Non-pigmented ciliary epithelial cell (primary cell): ENCODE results near the gene CCDC91.
"Not testable (repeated sequence)": the region's sequence is repeated elsewhere in the genome, so short reads cannot be mapped to it uniquely, and the experiment has no call there.

ENCODE experiments used
- DNase-seq: peaks from one replicate; pipeline ENCODE4 v3.0.0-alpha.2; 2010; ENCODE audit warnings: low read depth

The CCDC91 gene

DNA sequence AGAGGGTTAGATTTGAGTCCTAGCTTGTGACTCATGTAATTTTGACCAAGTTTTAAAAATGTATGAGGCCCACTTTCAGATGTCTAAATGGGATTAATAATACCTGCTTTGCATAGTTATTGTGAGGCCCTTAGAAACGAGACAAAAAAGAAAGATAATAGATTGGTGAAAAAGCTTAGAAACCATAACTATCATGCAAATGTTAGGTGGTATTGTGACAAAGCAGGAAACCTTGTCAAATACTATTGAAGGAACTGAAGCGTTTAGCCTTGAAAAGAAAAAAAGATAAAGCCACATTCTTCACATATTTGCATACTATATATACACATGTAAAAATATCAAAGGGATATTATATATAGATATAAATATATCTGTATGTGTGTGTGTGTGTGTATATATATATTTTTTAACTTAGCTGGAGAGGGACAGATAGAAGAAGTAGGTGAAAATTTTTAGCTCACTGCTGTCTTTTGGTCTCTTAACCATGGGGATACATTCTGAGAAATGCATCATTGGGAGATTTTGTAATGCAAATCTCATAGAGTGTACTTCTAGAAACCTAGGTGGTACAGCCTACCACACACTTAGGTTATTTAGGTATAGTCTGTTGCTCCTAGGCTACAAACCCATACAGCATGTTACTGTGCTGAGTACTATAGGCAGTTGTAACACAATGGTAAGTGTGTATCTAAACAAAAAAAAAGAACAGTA, 270.3 kb downstream of the CCDC91 start:
- DNase-seq = no peak

GRCh38 chr12:28463396-28463795, 273.1 kb downstream of the CCDC91 start:
- DNase-seq = no peak

- DNase-seq = not testable (repeated sequence)
These were observed 281.5 kb downstream of the CCDC91 start for GRCh38 chr12:28471762-28472161.

DNA sequence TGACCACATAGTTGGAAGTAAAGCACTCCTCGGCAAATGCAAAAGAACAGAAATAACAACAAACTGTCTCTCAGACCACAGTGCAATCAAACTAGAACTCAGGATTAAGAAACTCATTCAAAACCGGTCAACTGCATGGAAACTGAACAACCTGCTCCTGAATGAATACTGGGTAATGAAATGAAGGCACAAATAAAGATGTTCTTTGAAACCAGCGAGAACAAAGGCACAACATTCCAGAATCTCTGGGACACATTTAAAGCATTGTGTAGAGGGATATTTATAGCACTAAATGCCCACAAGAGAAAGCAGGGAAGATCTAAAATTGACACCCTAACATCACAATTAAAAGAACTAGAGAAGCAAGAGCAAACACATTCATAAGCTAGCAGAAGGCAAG, 285.9 kb downstream of the CCDC91 start:
- DNase-seq = not testable (repeated sequence)

DNA sequence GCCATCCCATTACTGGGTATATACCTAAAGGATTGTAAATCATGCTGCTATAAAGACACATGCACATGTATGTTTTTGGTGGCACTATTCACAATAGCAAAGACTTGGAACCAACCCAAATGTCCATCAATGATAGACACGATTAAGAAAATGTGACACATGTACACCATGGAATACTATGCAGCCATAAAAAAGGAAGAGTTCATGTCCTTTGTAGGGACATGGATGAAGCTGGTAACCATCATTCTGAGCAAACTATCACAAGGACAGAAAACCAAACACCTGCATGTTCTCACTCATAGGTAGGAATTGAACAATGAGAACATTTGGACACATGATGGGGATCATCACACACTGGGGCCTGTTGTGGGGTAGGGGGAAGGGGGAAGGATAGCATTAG, 288.8 kb downstream of the CCDC91 start:
- not testable (repeated sequence) for DNase-seq

- no peak for DNase-seq
These were observed 289.4 kb downstream of the CCDC91 start for GRCh38 chr12:28479683-28480082.

GRCh38 chr12:28484156-28484555, 293.9 kb downstream of the CCDC91 start:
- DNase-seq = no peak

DNA sequence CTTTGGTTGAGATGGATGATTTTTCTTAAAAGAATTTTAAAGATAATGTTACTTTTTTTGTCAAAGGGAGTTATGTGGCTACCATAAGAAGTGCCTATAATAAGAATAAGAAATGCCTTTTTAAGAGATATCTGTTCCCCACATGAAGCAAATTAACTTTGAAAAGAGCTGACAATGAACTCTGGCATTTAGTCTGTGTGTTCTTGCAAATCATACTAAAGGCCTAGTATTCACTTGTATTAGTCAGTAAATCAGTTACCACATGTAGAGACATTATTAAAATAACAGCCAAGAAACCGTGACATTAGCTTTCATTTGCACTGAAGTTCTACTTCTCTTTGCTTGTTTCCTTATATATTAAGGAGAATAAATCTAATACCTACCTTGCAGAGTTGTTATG, 296.3 kb downstream of the CCDC91 start:
- DNase-seq = no peak

DNA sequence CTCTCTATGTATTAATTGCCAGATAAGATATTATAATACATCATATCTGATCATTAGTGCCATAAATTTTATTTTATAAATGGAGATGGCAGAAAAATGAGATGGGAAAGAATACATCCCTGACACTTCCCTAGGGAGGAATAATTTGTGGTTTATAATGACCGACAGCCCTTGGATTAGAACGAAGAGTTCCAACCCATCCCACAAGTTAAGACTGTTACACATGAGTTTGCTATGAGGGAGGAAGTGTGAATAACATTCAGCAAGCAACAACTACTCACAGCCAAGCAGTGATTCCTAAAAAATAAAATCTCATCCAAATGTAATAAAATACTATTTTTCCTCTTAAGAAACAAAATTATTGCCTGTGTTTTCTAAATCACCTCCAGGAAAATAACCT, 299.0 kb downstream of the CCDC91 start:
- DNase-seq = peak; percentile 23

- peak; percentile 20 for DNase-seq
These were observed 307.7 kb downstream of the CCDC91 start for GRCh38 chr12:28497889-28498411.

DNA sequence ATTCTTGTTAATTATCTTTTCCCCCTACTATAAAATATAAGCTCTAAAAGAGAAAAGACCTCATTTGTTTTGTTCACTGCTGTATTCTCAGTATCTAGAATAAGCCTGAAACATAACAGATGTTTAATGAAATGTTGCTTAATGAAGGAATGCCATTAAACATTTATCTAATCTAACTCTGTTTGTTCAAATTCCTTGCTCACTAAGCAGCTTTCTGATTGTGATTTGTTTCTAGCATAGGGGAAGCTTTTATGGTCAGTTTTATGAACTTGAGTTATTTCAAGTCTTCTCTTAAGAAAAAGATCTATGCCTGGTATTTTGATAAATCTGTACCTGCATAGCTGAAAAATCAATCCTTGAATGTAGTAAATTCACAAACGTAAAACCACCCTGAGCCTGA, 308.6 kb downstream of the CCDC91 start:
- DNase-seq = no peak

DNA sequence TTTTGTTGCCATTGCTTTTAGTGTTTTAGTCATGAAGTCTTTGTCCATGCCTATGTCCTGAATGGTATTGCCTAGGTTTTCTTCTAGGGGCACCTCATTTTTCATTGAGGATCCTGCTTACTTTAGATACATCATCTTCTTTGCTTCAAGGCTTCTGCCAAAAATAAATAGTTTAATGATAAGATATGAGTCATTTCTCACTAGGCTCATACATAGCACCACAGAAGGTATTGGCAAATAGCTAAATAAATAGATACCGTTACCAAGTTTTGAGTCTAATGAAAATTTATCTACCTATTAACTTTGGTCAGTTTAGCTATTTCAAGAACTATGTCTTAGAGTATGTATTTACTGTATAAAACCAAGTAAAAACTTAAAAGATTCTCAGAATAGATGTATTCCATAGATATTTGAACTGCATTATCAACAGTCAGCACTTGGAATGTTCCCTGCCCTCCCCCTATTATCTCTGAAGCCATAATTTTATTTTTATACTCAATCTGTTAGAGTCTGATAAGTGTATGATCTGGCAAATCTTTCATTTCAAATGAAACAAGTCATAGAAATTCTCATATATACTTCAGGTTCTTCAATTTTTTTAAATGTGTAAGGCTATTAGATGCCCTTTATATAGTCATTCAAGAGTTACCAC, 310.2 kb downstream of the CCDC91 start:
- DNase-seq = peak; percentile 17

DNA sequence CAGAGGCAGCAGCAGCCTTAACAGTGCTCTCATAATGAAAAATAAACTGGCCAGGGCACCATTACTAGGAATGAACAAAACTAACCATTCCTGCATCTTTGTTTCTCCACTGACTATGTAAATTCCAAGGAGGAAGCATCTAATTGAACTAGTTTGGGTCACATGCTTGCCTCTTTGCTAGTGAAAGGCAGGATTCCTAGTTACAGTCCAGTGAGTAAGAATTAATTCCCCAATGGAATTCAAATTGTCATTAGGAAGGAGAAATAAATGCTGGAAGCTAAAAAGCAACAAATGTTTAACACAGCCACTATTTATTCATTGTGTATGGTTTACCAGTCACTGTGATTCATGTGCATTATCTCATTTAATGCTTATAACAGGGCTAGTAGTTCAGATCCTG, 316.0 kb downstream of the CCDC91 start:
- no peak for DNase-seq

- DNase-seq = peak; percentile 55
These were observed 316.8 kb downstream of the CCDC91 start for GRCh38 chr12:28507033-28507432.

DNA sequence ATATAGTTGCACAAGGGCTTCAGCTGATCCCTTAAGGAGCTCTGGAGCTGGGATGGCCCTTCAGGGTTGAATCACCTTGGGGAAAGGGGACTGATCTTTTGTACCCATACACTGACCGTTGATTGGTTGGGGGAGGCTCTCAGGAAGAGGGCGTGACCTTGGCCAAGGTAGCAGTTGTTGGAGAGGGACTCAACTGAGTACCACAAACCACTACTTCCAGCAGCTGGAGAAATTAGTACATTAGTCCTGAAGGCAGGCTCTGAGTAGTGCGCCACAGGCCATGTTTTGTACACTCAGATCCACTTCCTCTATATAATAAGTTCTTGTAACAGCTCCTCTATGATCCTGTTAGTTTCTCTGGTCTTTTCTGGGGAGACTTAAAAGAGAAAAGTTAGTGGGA, 317.6 kb downstream of the CCDC91 start:
- no peak for DNase-seq

DNA sequence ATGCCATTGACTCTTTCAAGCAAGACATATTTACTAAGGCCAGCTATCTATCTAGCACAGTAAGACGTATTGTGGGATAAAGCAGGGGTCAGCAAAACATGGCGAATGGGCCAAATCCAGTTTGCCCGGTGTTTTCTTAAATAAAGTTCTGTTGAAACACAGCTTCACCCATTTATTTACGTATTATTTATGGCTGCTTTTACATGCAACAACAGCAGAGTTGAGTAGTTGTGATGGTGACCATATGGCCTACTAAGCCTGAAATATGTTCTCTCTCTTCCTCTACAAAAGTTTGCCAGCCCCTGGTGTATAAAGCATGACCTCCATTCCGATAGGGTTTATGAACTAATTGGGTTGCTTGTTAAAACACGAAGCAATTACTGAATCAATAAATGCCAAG, 322.1 kb downstream of the CCDC91 start:
- DNase-seq = no peak

- no peak for DNase-seq
These were observed 322.6 kb downstream of the CCDC91 start for GRCh38 chr12:28512876-28513275.

DNA sequence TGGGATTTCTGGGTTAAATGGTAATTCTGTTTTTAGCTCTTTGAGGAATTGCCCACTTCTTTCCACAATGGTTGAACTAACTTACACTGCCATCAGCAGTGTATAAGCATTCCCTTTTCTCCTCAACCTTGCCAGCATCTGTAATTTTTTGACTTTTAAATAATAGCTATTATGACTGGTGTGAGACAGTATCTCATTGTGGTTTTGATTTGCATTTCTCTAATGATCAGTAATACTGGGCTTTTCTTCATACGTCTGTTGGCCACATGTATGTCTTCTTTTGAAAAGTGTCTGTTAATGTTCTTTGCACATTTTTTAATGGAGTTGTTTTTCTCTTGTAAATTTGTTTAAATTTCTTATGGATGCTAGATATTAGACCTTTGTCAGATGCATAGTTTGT, 323.7 kb downstream of the CCDC91 start:
- DNase-seq = no peak

GRCh38 chr12:28517101-28517500, 326.8 kb downstream of the CCDC91 start:
- DNase-seq = no peak

DNA sequence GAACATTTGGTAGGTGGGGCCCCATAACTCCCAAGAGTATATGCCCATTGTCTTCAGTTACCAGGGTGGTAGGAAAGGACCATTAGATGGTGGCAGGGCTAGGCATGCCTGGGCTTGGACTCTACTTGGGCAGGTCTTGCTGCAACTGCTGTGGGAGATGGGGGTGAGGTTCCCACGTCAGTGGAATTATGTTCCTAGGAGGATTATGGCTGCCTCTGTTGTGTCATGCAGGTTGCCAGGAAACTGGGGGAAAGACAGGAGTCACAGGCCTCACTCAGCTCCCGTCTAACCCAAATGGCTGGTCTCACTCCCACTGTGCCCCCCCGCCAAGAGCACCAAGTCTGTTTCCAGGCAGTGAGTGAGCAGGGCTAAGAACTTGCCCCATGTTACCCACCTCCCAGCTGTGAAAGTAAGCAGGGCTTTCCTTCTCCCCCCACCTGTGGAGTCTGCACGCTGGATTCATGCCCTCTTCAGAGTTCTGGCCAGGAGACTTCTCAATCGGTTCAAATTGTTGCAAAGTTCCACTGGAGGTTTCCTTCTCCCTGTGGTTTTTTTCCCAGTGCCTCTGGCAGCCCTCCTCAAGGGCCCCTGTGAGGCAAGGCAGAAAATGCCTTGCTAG, 337.5 kb downstream of the CCDC91 start:
- DNase-seq = no peak

GRCh38 chr12:28535216-28535615, 345.0 kb downstream of the CCDC91 start:
- peak; percentile 32 for DNase-seq

DNA sequence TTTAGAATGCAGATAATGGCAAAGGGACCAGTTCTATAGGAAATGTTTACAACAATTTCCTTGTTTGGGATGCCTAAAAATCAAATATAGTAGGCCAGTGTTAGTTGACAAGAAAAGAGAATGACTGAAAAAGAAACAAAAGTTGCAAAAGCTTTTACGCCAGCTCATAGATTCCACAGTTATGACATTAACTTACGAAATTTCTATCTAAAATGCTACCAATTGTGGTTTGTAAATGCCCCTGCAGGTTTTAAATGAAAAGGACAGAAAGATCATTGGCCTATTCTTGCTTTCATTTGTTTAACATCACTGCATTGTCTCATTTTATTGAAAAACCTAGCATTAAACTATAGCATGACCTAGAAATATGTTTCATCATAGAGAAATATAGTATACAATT, 345.8 kb downstream of the CCDC91 start:
- DNase-seq = peak; percentile 48

DNA sequence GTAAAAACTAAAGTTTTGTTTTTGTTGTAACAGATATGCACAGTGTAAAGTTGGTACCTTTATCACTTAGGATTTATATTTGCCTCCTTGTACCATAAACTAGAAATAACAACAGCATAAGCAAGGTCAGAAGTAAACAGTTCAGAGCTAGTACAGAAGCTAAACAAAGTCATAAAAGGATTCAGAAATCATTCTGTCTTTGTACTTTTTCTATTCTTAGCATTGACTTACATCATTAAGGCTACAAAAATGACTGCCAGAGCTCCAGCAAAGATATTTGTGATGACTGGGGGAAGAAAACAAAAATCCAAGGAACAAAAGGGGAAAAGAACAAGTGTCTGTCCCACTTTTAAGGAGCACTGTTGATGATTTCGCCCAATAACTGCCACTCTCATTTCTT, 347.2 kb downstream of the CCDC91 start:
- DNase-seq = no peak
